MM.1S (cell line): Measurements from ENCODE around the gene CPXM2.

Experiments
- DNase-seq: peaks from one replicate; pipeline ENCODE4 v3.0.0-alpha.2; 2015
- H2AFZ ChIP-seq: fragments of 300-600 bp; sonication (generic); 2 replicates; pipeline ENCODE4 v1.6.0; 2016; ENCODE audit warnings: antibody characterized with exemption, low read length
- H3F3A ChIP-seq: fragments of 300-600 bp; sonication (generic); 2 replicates; pipeline ENCODE4 v1.6.1; 2016; ENCODE audit warnings: mild to moderate bottlenecking, antibody characterized with exemption, low read length, moderate library complexity, mixed read lengths; ENCODE audit not compliant: insufficient read depth
- H3K27ac ChIP-seq: fragments of 300-600 bp; sonication (generic); 2 replicates; pipeline ENCODE4 v1.5.1; 2016; ENCODE audit warnings: mild to moderate bottlenecking, low read length
- H3K27me3 ChIP-seq: fragments of 300-600 bp; sonication (generic); replicated peaks from 2 replicates; pipeline ENCODE4 v1.6.0; 2016; ENCODE audit warnings: low read length; ENCODE audit not compliant: insufficient read depth
- H3K36me3 ChIP-seq: fragments of 300-600 bp; sonication (generic); replicated peaks from 2 replicates; pipeline ENCODE4 v1.6.1; 2016; ENCODE audit warnings: mild to moderate bottlenecking, low read length, mixed read lengths; ENCODE audit not compliant: insufficient read depth
- H3K4me1 ChIP-seq: fragments of 300-600 bp; sonication (generic); 2 replicates; pipeline ENCODE4 v1.6.1; 2016; ENCODE audit warnings: low read length, mixed read lengths
- H3K4me2 ChIP-seq: fragments of 300-600 bp; sonication (generic); 2 replicates; pipeline ENCODE4 v1.6.0; 2016; ENCODE audit warnings: low read depth, low read length
- H3K4me3 ChIP-seq: fragments of 300-600 bp; sonication (generic); 2 replicates; pipeline ENCODE4 v1.5.1; 2016; ENCODE audit warnings: low read length, mixed read lengths
- H3K79me2 ChIP-seq: fragments of 300-600 bp; sonication (generic); 2 replicates; pipeline ENCODE4 v1.6.1; 2016; ENCODE audit warnings: mixed run types, low read length, mixed read lengths
- H3K9ac ChIP-seq: fragments of 300-600 bp; sonication (generic); 2 replicates; pipeline ENCODE4 v1.6.1; 2016; ENCODE audit warnings: low read length, mixed read lengths
- H3K9me2 ChIP-seq: fragments of 300-600 bp; sonication (generic); replicated peaks from 2 replicates; pipeline ENCODE4 v1.6.1; 2016; ENCODE audit warnings: mild to moderate bottlenecking, low read length, mixed read lengths; ENCODE audit not compliant: insufficient read depth
- H3K9me3 ChIP-seq: fragments of 300-600 bp; sonication (generic); replicated peaks from 2 replicates; pipeline ENCODE4 v1.6.1; 2016; ENCODE audit warnings: mild to moderate bottlenecking, low read length, mixed read lengths; ENCODE audit not compliant: insufficient read depth
- H4K20me1 ChIP-seq: fragments of 300-600 bp; sonication (generic); 2 replicates; pipeline ENCODE4 v1.6.1; 2016; ENCODE audit warnings: mild to moderate bottlenecking, low read length, moderate library complexity, mixed read lengths; ENCODE audit not compliant: insufficient read depth
- EZH2 ChIP-seq: fragments of 300-600 bp; sonication (generic); optimal IDR thresholded peaks from 2 replicates; pipeline ENCODE3; 2017; ENCODE audit warnings: low read depth, mild to moderate bottlenecking, antibody characterized with exemption, low read length, mixed read lengths
- EZH2phosphoT487 ChIP-seq: fragments of 300-600 bp; sonication (generic); IDR thresholded peaks from 2 replicates; pipeline ENCODE4 v1.6.1; 2018; ENCODE audit warnings: antibody characterized with exemption, low read length
- TF ChIP-seq, protein P1 (sequence below): fragments of 300-600 bp; sonication (generic); IDR thresholded peaks from 2 replicates; pipeline ENCODE4 v1.5.1; 2016; ENCODE audit warnings: antibody characterized with exemption, low read length, mixed read lengths

The CPXM2 gene

DNA sequence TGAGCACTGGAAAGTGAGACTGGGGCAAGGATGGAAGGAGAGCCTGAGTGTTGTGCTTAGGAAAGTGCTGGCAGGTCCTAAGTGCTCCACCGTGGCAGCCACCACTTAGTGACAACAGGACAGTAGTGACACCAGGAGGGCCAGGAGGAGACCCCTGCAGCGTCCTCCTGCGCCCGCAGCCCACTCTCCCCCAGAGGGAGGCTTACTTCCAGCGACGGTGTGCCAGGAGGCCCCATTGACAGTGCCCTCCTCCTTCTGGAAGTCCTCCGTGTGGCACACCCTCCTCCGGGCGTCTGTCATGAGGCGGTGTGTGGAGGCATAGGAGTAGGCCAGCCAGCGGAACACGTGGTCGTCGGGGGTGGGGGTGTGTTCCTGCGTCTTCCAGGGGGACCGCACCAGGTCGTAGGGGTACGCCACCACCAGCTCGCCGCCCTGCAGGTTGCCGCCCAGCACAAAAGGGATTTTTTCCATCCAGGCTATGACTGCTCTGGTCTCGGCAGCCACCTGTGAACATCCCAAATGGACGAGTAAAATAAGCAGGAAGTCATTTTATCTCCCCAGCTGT, 129.9 kb downstream of the CPXM2 start:
- H3K9me2 ChIP-seq, result no peaks in the 10 kb centered on the region
- peaks cover 86% of the 10 kb centered on the region for H3K27me3 ChIP-seq

DNA sequence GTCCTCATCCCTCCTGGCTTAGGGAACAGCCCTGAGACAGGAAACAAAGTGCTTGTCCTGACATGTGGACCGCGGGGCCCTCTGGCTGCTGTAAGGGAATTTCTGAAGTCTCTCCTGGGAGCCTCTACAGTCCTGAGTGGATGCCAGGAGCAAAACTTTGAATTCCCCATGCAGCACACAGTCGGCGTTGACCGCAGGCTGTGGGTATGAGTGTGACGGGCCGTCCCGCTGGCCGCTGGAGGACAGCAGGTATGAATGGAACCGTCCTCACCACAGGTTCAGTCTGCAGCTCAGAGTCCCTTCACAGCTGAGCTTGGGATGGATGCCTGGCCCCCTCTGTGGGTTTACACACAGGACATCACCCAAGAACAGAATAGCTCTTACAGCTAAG, 130.6 kb downstream of the CPXM2 start:
- no peaks in the 10 kb centered on the region for H4K20me1 ChIP-seq
- H3K4me2 ChIP-seq, result no peak overlapping the region
- H3K9ac ChIP-seq, result no peak overlapping the region
- H3K9me2 ChIP-seq, result no peaks in the 10 kb centered on the region
- no peak overlapping the region for H3K4me3 ChIP-seq
- DNase-seq, result no peak
- H3K27ac ChIP-seq, result no peak overlapping the region
- no peaks in the 10 kb centered on the region for H3K9me3 ChIP-seq
- no peaks in the 10 kb centered on the region for H3K36me3 ChIP-seq
- no peak overlapping the region for H2AFZ ChIP-seq
- H3F3A ChIP-seq, result no peaks in the 10 kb centered on the region
- no peaks in the 10 kb centered on the region for H3K79me2 ChIP-seq
- TF ChIP-seq, protein P1, sequence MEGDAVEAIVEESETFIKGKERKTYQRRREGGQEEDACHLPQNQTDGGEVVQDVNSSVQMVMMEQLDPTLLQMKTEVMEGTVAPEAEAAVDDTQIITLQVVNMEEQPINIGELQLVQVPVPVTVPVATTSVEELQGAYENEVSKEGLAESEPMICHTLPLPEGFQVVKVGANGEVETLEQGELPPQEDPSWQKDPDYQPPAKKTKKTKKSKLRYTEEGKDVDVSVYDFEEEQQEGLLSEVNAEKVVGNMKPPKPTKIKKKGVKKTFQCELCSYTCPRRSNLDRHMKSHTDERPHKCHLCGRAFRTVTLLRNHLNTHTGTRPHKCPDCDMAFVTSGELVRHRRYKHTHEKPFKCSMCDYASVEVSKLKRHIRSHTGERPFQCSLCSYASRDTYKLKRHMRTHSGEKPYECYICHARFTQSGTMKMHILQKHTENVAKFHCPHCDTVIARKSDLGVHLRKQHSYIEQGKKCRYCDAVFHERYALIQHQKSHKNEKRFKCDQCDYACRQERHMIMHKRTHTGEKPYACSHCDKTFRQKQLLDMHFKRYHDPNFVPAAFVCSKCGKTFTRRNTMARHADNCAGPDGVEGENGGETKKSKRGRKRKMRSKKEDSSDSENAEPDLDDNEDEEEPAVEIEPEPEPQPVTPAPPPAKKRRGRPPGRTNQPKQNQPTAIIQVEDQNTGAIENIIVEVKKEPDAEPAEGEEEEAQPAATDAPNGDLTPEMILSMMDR, result no peak
- TF ChIP-seq EZH2 (no peak), EZH2phosphoT487 (no peak)
- H3K4me1 ChIP-seq, result no peaks in the 10 kb centered on the region
- H3K27me3 ChIP-seq, result peaks cover 82% of the 10 kb centered on the region

More for the DNA sequence above, 129.9 kb downstream of the CPXM2 start:
- H3K4me3 ChIP-seq, result no peak overlapping the region
- H2AFZ ChIP-seq, result no peak overlapping the region
- H3K36me3 ChIP-seq, result no peaks in the 10 kb centered on the region
- no peaks in the 10 kb centered on the region for H3F3A ChIP-seq
- H4K20me1 ChIP-seq, result no peaks in the 10 kb centered on the region
- no peaks in the 10 kb centered on the region for H3K79me2 ChIP-seq
- no peak for DNase-seq
- no peak overlapping the region for H3K9ac ChIP-seq
- H3K4me2 ChIP-seq, result no peak overlapping the region
- no peaks in the 10 kb centered on the region for H3K9me3 ChIP-seq
- H3K4me1 ChIP-seq, result no peaks in the 10 kb centered on the region
- TF ChIP-seq EZH2phosphoT487 (no peak), EZH2 (no peak)
- TF ChIP-seq, protein P1, result no peak
- H3K27ac ChIP-seq, result no peak overlapping the region

DNA sequence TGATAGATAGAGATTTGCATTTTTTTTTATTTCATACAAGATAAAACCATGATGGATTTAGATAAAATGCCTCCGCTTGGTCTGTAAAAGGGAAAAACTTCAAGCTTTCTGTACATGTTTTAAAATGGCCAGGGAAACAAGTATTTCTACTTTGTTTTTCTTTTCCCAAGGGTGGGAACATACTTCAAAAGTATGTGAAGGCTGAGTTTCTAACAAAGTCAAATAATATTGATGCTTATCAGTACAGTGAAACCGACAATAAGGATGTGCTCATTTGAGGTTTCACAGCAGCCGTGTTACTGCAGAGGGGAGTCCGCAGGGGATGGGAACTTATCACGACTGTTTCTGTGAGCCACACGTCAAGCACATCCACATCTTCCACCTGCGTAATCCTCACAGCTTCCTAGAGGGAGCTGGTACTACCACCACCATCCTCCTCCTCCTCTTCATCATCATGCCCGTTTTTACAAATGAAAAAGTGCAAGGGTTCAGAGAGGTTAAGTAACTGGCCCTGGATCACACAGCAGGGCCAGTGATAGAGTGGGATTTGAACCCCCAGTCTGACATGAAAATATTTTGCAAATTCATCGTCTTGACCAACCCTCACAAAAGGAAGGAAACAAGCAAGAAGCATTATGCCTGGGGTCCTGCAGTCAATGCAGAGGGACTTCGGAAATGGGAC, 131.1 kb downstream of the CPXM2 start:
- Histone ChIP-seq H2AFZ (no peak overlapping the region), H3K4me2 (no peak overlapping the region), H3K79me2 (no peaks in the 10 kb centered on the region), H3K9me2 (no peaks in the 10 kb centered on the region), H3K27ac (no peak overlapping the region), H3F3A (no peaks in the 10 kb centered on the region), H3K4me3 (no peak overlapping the region), H3K9ac (no peak overlapping the region), H4K20me1 (no peaks in the 10 kb centered on the region), H3K9me3 (no peaks in the 10 kb centered on the region), H3K27me3 (peaks cover 81% of the 10 kb centered on the region), H3K36me3 (no peaks in the 10 kb centered on the region), H3K4me1 (no peaks in the 10 kb centered on the region)
- no peak for DNase-seq
- TF ChIP-seq, protein P1, result no peak
- TF ChIP-seq EZH2phosphoT487, result no peak
- no peak for TF ChIP-seq EZH2
